A172 (cell line): ENCODE measurements around the gene CHD1L. TPM values are rescaled to one million over a fixed set of nuclear protein-coding genes. Genes with fewer than 3 reads are reported as not detected.
"Not testable (repeated sequence)": the region's sequence is repeated elsewhere in the genome, so short reads cannot be mapped to it uniquely, and the experiment has no call there.

Experiments used
- DNase-seq: peaks from one replicate; pipeline ENCODE4 v3.0.0-alpha.2; 2015; ENCODE audit warnings: low spot score
- total RNA-seq: library from RNA; depleted of rRNA; stranded (reverse); fragments of >200 nt; shearing (Covaris generic); gene quantifications from 2 replicates; pipeline ENCODE4 v1.2.3, GENCODE V29; 2014

Gene CHD1L
- total RNA-seq, 1 experiment from 2014 or later = 41.4 TPM

DNA sequence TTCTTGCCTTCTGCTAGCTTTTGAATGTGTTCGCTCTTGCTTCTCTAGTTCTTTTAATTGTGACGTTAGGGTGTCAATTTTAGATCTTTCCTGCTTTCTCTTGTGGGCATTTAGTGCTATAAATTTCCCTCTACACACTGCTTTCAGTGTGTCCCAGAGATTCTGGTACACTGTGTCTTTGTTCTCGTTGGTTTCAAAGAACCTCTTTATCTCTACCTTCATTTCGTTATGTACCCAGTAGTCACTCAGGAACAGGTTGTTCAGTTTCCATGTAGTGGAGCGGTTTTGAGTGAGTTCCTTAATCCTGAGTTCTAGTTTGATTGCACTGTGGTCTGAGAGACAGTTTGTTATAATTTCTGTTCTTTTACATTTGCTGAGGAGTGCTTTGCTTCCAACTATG lies 11.5 kb upstream of the CHD1L start:
- not testable (repeated sequence) for DNase-seq

DNA sequence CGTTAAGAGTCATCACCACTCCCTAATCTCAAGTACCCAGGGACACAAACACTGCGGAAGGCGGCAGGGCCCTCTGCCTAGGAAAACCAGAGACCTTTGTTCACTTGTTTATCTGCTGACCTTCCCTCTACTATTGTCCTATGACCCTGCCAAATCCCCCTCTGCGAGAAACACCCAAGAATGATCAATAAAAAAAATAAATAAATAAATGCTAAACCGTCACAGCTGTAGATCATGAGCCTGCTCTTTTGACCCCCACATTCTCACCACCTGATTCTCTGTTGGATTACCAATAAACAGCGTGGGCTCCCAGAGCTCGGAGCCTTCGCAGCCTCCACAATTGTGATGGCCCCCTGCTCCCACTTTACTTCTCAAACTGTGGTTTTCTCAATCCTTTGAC lies 8.6 kb upstream of the CHD1L start:
- DNase-seq = not testable (repeated sequence)

DNA sequence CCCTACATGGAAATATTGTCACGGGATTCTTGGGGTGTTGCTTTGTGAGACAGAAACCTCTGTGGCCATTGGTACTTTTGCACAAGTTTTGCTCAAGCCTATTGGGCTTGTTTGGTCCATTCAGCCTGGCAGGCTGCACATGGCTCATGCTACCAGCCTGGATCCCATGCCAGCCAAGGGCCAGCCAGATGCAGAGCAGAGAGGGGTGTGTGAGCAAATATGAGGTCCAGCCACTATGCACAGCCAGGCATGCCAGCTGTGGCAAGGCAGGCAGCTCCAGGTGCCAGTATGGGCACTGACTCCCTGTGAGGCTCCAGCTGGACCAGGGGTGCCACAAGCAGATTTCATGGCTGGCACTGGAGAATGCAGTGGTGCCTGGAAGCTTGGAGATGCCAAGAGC lies 6.7 kb upstream of the CHD1L start:
- no peak for DNase-seq

DNA sequence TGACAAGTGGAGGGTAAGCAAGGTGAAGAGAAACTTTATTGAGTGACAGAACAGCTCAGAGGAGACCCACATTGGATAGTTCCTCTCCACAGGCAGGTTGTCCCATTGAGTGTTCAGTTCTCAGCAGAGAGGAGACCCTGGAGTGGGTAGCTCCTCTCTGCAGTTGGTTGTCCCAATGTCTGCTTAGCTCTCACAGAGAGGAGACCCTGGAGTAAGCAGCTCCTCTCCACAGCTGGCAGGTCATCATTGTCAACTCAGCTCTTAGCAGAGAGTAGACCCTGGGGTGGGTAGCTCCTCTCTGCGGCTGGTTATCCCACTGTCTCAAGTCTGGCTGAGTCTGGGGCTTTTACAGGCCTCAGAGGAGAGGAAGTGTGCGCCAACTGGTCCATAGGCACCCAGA lies 6.0 kb upstream of the CHD1L start:
- DNase-seq = no peak

DNA sequence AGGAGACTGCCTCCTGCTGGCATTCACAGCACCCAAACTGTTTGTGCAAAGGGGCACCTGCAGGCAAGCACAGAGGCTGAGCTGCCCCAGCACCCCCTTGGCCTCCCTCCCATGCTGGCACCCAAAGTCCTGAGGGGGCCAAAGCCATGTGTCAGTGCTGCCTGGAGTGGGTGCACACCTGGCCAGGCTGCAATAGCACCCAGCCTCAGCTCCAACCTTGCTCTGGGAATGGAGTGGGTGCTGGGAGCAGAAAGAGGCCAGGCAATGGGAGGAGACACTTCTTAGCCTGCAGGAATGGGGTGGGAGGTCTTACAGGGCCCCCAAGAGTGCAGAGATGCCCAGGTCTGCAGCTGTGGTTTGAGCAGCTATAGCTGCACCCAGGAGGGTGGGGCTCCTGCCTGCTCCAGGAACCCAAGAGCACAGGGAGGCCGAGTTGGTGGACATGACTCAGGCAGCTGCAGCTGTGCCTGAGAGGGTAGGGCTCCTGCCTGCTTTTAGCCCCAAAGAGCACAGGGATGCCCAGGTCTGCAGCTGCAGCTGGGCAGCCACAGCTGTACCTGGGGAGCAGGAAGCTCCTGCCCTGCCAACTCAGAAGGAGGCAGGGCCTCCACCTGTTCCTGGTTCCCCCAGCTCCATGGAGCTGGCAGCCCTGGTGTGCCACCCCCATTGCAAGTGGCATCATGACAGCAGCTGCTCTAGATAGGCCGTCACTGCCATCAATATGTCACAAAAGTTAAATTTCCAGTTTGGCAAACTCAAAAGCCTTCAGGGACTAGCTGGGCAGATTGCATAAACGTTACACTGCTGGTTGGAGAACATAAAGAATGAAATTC lies 5.3 kb upstream of the CHD1L start:
- no peak for DNase-seq

DNA sequence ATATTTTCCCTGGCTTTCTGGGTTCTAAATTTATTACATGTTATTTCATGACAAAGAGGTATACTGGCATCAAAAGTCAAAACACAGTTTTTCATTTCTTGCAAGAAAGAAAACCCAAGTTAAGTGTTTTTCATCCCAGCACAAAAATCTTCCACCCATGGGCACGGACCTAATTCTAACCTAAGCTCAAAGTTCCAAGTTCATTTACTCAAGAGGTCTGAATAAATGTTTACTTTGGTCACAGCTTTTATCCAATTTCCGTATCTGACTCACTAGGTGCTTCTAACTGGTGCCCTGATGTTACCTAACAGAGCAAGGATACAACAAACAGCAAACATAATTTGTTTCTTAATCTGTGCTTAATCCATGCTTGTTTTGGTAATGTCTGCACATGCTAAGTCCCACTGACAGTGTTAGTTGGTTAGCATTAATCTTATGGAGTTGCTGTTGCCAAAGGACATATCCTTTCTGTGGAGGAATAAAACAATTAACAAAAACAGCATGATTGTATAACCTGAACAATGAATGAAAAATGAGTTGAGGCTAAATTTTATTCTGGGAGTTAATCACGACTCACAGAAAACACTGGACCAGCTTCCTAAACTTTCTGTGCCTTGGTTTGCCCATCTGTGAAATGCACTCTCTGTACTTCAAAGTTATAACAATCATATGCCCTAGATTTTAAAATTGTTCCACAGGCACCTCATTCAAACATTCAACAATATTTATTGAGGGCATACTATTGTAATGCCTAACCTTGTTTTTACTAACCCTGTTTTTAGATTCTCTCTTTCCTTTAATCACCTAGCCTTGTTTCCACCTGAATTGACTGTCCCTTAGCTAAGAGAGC lies 4.2 kb upstream of the CHD1L start:
- DNase-seq = no peak

DNA sequence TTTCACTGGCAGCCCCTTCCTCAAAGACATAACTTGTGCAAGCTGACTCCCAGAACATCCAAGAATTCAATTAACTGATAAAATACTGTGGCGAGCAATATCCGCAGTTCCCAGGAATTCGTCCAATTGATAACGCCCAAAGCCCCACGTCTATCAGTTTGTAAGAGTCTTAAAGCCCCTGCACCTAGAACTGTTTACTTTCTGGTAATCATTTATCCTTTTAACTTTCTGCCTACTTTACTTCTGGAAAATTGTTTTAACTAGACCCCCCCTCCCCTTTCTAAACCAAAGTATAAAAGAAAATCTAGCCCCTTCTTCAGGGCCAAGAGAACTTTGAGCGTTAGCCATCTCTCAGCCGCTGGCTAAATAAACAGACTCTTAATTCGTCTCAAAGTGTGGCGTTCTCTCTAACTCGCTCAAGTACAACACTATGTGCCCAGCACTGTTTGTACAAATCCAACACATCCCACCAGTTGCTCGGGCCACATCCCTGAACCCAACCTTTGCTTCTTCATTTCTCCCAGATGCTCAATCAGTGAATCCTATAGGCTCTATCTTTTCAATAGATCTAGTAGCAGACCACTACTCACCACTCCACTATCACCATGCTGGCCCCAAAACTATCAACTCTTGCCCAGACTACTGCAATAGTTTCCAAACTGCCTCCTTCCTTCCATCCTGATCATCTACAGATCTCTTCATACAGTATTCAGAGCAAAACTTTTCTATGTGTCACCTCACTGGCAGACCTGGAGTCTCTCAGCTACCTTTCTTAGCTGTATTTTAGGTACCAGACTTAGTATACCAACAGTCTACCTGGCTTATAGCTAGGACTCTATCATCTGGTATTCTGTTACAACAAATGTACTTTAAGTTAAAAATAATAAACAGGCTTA lies 3.3 kb upstream of the CHD1L start:
- no peak for DNase-seq

DNA sequence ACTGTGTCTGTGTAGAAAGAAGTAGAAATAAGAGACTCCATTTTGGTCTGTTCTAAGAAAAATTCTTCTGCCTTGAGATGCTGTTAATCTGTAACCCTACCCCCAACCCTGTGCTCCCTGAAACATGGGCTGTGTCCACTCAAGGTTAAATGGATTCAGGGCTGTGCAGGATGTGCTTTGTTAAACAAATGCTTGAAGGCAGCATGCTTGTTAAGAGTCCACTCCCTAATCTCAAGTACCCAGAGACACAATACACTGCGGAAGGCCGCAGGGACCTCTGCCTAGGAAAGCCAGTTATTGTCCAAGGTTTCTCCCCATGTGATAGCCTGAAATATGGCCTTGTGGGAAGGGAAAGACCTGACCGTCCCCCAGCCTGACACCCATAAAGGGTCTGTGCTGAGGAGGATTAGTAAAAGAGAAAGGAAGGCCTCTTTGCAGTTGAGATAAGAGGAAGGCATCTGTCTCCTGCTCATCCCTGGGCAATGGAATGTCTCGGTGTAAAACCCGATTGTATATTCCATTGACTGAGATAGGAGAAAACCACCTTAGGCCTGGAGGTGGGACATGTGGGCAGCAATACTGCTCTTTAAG lies 2.3 kb upstream of the CHD1L start:
- DNase-seq = not testable (repeated sequence)

DNA sequence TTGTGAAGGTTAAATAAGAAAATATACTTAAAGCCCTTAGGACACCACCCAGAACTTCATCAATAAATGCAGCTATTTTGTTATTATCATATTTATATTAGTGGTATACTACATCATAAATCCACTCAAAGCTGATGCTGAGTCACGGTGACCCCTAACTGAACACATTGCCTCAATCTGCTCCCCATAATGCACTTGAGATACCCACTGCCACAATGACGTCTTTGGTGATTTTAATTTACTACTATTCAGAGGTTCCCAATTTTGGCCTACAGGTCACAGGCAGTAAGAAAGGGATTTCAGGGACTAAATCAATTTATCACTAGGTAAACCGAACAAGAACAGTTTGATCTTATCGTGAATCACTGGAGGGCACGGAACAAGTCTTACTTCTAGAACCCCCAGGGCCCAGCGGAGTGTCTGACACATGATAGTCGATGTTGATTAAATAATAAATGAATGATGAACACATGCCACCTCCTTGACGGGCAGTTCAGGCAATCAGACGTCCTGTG lies 493 bp upstream of the CHD1L start:
- no peak for DNase-seq

DNA sequence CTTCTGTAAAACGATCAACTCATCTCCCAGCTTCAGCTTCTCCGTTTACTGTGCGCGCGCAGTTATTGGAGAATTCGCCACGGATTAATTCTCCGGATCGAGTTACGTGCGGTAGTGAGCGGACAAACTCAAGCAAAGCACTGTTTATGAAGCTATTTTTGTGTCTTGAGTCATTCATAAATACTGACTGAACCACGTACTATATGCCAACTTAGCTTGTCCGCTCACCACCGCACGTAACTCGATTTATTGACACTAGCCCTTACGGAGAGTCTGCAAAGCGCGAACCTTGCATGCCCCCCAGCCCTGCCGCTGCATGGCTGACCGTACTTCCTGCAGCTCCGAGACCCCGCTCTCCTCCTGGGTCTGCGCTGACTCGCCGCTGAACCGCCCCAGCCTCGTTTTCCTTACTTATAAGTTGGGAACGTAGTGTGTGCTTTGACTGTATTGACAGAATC lies 773 bp downstream of the CHD1L start:
- DNase-seq = no peak

DNA sequence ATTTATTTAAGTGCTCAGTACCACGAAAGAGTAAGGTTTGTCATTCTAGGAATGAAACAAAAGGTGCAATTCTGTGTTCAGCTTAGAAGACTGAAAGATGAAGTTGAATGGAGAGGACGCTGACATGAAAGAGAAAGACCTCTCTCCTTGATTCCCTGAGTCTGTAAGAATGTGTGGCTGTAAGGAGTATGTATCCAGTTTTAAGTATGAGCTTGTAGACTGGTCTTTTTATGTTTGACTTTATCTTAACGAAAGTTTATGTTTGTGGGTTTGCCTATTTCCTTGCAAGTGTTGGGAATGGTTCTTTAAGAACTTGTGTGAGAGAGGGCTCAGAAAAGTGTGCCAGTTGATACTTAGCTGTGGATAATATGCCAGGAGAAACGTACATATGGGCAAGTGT lies 1.4 kb downstream of the CHD1L start:
- no peak for DNase-seq

DNA sequence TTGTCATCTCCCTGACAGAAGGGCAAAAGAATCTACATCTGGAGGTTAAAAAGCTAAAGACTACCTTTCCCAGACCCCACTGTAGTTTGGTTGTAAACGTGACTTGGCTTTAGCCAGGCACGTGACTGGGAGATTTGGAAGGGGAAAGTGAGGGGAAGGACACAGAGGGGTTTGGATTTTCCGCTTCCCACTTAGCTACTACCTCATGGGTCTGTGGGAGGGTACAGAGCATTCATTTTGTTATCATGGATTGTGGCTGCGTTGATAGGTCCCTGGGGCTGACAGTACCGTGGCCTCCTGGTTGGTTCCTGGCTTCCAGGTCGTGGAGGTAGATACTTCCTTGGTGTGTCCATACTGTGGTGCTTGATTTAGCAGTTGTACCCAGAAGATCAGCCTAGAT lies 2.6 kb downstream of the CHD1L start:
- no peak for DNase-seq

DNA sequence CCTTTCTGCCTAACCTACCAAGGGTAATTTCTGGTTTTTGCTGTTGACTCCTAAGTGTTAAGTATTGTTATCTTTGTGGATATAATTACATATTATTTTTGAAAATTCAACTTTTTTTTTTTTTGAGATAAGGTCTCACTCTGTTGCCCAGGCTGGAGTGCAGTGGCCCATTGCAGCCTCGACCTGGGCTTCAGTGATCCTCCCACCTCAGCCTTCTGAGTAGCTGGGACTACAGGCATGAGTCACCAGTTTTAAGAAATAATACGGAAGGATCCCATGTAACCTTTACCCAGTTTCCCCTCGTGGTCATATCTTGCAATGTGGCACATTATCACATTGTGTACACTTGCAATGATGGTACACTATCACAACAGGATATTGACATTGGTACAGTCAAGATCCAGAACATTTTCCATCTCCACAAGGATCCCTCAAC lies 3.1 kb downstream of the CHD1L start:
- DNase-seq = no peak

DNA sequence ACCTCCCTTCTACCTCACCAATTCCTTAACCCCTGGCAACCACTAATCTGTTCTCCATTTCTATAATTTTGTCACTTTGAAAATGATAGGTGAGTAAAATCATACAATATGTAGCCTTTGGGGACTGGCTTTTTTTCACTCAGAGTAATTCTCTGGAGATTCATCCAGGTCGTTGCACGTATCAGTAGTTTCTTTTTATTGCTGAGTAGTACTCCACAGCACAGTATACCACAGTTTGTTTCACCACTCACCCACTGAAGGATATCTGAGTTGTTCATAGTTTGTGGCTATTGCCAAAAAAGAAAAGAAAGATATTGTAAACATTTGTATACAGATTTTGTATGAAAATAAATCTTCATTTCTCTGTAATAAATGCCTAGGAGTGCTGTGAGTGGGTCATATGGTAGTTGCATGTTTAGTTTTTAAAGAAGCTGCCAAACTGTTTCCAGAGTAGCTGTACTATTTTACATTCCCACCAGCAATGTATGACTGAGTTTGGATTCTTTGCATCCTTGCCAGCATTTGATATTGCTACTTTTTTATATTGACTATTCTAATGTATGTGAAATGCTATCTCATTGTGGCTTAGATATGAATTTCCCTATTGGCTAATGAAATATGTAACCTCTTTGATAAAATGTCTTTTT lies 3.7 kb downstream of the CHD1L start:
- DNase-seq = no peak

DNA sequence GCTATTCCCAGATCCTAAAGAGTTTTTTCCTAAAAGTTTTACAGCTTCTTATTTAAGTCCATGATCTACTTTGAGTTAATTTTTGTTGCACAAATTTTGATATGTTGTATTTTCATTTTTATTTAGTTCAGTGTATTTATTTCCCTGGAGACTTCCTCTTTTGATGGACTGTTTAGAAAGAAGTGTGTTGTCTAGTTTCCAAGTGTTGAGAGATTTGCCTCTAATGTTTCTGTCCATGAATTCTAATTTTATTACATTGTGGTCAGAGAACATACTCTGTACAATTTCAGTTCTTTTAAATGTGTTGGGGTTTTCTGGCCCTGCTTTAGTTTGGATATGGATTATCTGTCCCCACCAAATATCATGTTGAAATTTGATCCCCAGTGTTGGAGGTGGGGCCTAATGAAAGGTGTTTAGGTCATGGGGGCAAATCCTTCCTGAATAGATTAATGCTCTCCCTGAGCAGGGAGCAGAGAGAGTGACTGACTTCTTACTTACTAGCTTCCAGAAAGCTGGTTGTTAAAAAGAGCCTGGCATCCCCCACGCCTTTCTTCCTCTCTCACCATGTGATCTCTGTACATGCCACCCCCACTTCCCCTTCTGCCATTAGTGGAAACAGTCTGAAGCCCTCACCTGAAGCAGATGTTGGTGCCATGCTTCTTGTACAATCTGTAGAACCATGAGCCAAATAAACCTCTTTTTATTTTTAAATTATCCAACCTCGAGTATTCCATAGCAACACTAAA lies 4.6 kb downstream of the CHD1L start:
- DNase-seq = no peak

DNA sequence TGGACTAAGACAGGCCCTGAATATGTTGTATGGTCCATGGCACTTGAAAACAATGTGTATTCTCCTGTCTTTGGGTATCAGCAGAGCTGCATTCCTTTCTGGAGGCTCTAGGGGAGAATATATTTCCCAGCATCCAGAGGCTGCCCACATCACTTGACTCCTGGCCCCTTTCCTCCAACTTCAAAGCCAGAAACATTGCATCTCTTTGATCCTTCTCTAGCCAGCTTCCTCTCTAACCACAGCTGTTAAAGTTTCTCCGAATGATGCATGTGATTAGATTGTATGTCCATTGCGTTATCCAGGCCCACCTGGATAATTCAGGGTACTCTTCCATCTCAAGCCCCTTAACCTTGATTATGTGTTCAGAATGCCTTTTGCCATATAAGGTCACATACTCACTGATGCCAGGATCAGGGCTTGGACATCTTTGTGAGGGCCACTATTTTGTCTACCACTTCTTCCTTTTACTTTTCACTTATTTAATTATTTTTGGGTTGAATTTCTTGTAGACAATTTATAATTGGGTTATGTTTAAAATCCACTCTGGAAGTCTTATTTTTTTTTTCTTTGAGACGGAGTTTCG lies 5.3 kb downstream of the CHD1L start:
- DNase-seq = no peak

DNA sequence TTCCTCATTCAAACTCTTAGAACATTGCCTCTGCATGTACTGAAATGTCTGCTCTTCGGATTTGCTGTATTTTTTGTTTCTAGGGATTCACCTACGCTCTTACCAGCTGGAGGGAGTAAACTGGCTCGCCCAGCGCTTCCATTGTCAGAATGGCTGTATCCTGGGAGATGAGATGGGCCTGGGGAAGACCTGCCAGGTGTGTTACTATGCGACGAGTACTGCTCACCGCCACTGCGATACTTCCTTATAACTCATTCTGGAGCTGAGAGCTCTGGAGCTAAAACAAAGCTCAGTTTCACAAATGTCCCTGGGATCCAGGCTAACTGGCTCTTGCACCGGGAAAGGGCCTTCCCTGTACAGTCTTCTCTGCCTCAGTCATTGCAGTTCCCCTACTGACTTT lies 10.1 kb downstream of the CHD1L start:
- DNase-seq = no peak

DNA sequence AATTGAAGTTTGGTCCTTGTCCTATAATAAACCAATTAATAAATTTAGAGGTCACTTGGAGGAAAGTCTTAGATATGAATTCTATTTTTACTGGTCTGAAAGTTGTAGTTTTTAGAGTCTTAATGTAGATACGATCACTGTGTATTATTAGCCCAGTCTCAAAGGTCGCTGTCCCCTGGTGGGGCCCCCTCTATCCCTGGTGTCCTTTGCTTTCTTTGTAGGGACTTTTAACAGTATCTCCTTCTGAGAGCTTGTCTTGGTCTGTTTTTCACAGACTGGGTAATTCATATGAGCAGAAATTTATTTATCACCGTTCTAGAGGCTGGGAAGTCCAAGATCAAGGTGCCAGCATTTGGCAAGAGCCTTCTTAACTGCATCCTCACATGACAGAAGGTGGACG lies 18.5 kb downstream of the CHD1L start:
- DNase-seq = no peak

DNA sequence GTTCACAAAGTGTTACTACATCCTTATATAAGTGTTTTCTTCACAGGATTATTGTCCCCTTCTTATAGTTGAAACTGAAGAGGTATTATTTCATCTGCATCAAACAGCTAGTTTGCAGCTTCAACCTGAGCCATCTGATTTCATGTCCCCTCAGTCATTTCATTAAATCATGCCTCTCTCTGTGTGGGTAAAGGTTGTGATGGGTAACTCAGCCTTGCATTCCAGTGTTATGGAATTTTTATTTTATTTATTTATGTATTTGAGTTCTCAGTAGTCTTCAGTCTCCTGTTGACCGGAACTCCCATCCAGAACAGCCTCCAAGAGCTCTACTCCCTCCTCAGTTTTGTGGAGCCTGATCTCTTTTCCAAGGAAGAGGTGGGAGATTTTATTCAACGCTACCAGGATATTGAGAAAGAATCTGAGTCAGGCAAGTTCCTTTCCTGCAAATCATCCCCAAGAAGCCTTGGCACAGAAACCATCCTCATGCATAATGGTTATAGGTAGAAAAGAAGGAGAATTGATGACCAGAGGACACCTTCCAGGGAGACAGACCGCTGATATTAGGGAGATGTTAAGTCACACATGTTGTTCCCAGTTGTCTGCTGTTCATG lies 21.8 kb downstream of the CHD1L start:
- no peak for DNase-seq
